Left ventricle myocardium inferior (tissue), 1 donor: ENCODE measurements around the gene RPS6KB2. TPM values are rescaled to one million over a fixed set of nuclear protein-coding genes. Genes with fewer than 3 reads are reported as not detected.
"Not testable (repeated sequence)": the region's sequence is repeated elsewhere in the genome, so short reads cannot be mapped to it uniquely, and the experiment has no call there.

Source experiments
- DNase-seq: peaks from one replicate; pipeline ENCODE4 v3.0.0-alpha.2; 2020
- H3K27ac ChIP-seq: fragments of 200-600 bp; replicated peaks from 2 replicates; pipeline ENCODE4 v1.8.0; 2021
- H3K27me3 ChIP-seq: fragments of 200-600 bp; 2 replicates; pipeline ENCODE4 v1.8.0; 2021; ENCODE audit warnings: low read depth
- H3K36me3 ChIP-seq: fragments of 200-600 bp; 2 replicates; pipeline ENCODE4 v1.8.0; 2021
- H3K4me1 ChIP-seq: fragments of 200-600 bp; 2 replicates; pipeline ENCODE4 v1.8.0; 2021
- H3K4me3 ChIP-seq: fragments of 200-600 bp; 2 replicates; pipeline ENCODE4 v1.8.0; 2021; ENCODE audit warnings: mild to moderate bottlenecking, moderate library complexity
- H3K9me3 ChIP-seq: fragments of 200-600 bp; replicated peaks from 2 replicates; pipeline ENCODE4 v1.8.0; 2021
- intact Hi-C: fragments of 100-400 bp; cut with micrococcal nuclease; formaldehyde crosslinking; loops from one replicate; pipeline ENCODE4 v1.11.0; 2022
- total RNA-seq: library from RNA; stranded (reverse); fragmentation: NEBNext Ultra II Directional; extraction: Animal tissue kit (Norgen Biotek cat#: 25700); gene quantifications from one replicate; pipeline ENCODE4 v1.2.1, GENCODE V29; 2021
- TF ChIP-seq, protein P1 (sequence below): fragments of 200-600 bp; IDR thresholded peaks from 2 replicates; pipeline ENCODE4 v1.8.0; 2021; ENCODE audit warnings: antibody characterized with exemption, mild to moderate bottlenecking, borderline replicate concordance
- donor health status: DM: no; HTN: yes; CAD: no; lungs with severe emphysema.

RPS6KB2 gene
- total RNA-seq, 1 donor from 2014 or later = 21.3 TPM

- no peaks in the 10 kb centered on the region for H3K9me3 ChIP-seq
- intact Hi-C loops = no loop called here
These were observed 40.6 kb downstream of the RPS6KB2 start, which contains the start of gene TMEM134 for GRCh38 chr11:67468759-67469507. Gene TMEM134 (minus strand): TSS chr11:67469251. CDS start chr11:67469192, 59 bp downstream.

DNA sequence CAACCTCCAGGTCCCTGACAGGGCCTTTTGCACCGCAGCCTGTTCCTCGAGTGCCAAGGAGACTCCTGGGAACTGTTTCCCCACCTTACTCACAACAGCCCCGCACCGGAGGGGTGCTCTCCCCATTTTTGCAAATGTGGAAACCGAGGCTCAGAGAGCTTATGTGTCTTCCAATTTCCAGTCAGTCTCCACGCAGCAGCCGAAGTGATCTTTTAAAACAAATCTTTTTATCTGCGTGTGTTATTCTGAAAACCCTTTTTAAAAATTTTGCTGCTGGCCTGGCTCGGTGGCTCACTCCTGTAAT, 41.2 kb downstream of the RPS6KB2 start:
- no peaks in the 10 kb centered on the region for H3K9me3 ChIP-seq
- intact Hi-C loops = no loop called here
- TF ChIP-seq, protein P1, sequence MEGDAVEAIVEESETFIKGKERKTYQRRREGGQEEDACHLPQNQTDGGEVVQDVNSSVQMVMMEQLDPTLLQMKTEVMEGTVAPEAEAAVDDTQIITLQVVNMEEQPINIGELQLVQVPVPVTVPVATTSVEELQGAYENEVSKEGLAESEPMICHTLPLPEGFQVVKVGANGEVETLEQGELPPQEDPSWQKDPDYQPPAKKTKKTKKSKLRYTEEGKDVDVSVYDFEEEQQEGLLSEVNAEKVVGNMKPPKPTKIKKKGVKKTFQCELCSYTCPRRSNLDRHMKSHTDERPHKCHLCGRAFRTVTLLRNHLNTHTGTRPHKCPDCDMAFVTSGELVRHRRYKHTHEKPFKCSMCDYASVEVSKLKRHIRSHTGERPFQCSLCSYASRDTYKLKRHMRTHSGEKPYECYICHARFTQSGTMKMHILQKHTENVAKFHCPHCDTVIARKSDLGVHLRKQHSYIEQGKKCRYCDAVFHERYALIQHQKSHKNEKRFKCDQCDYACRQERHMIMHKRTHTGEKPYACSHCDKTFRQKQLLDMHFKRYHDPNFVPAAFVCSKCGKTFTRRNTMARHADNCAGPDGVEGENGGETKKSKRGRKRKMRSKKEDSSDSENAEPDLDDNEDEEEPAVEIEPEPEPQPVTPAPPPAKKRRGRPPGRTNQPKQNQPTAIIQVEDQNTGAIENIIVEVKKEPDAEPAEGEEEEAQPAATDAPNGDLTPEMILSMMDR = no peak
- peak overlapping the region; percentile 83 for H3K4me3 ChIP-seq
- H3K27ac ChIP-seq = peak overlapping the region; percentile 95
- peaks cover 37% of the 10 kb centered on the region for H3K4me1 ChIP-seq
- no peaks in the 10 kb centered on the region for H3K27me3 ChIP-seq
- DNase-seq = no peak
- no peaks in the 10 kb centered on the region for H3K36me3 ChIP-seq

More at GRCh38 chr11:67468759-67469507, 40.6 kb downstream of the RPS6KB2 start, which contains the start of gene TMEM134:
- TF ChIP-seq, protein P1 = peak; percentile 56
- no peaks in the 10 kb centered on the region for H3K36me3 ChIP-seq
- peak; percentile 94 for DNase-seq
- peaks cover 43% of the 10 kb centered on the region for H3K4me1 ChIP-seq
- H3K27ac ChIP-seq = peak within 1 kb of the TSS; percentile 95
- no peaks in the 10 kb centered on the region for H3K27me3 ChIP-seq
- peak within 1 kb of the TSS; percentile 83 for H3K4me3 ChIP-seq

DNA sequence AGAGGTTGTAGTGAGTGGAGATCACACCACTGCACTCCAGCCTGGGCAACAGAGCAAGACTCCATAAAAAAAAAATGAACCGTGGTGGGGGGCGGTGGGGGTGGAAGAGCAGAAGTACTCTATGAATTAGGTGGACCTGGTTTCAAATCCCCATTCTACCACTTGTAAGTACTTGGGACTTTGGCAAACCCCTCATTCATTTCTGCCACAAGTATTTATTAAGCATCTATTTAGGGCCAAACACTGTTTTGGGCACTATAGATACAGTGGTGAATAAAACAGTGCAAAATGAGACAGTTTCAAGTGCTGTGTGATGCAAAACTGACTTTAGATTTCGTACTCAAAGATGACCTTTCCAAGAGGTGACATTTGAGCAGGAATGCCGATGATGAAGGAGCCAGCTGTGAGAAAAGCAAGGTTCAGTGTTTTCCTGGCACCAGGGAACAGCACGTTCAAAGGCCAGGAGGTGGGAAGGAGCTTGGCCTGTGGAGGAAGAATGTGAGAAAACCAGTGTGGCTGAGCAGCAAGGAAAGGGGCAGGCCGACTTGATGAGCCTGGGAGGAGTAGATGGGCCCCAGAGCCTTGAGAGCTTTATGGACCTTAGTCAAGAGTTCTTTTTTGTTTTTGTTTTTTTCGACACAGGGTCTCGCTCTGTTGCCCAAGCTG, 42.2 kb downstream of the RPS6KB2 start:
- Histone ChIP-seq H3K4me1 (peaks cover 29% of the 10 kb centered on the region), H3K9me3 (no peaks in the 10 kb centered on the region), H3K27ac (no peak overlapping the region), H3K27me3 (no peaks in the 10 kb centered on the region), H3K36me3 (no peaks in the 10 kb centered on the region), H3K4me3 (no peak overlapping the region)
- TF ChIP-seq, protein P1 = no peak
- intact Hi-C loops = no loop called here
- no peak for DNase-seq

- intact Hi-C loops = no loop called here
These were observed 44.6 kb downstream of the RPS6KB2 start for GRCh38 chr11:67472882-67473281.

GRCh38 chr11:67476692-67477091, 48.4 kb downstream of the RPS6KB2 start:
- H3K27me3 ChIP-seq, DNase-seq, intact Hi-C loops: not testable (repeated sequence)

More at GRCh38 chr11:67472882-67473281, 44.6 kb downstream of the RPS6KB2 start:
- TF ChIP-seq, protein P1 = no peak
- H3K9me3 ChIP-seq = no peaks in the 10 kb centered on the region
- no peaks in the 10 kb centered on the region for H3K27me3 ChIP-seq
- H3K36me3 ChIP-seq = no peaks in the 10 kb centered on the region
- peaks cover 19% of the 10 kb centered on the region for H3K4me1 ChIP-seq
- DNase-seq = no peak
- no peak overlapping the region for H3K4me3 ChIP-seq
- H3K27ac ChIP-seq = no peak overlapping the region

DNA sequence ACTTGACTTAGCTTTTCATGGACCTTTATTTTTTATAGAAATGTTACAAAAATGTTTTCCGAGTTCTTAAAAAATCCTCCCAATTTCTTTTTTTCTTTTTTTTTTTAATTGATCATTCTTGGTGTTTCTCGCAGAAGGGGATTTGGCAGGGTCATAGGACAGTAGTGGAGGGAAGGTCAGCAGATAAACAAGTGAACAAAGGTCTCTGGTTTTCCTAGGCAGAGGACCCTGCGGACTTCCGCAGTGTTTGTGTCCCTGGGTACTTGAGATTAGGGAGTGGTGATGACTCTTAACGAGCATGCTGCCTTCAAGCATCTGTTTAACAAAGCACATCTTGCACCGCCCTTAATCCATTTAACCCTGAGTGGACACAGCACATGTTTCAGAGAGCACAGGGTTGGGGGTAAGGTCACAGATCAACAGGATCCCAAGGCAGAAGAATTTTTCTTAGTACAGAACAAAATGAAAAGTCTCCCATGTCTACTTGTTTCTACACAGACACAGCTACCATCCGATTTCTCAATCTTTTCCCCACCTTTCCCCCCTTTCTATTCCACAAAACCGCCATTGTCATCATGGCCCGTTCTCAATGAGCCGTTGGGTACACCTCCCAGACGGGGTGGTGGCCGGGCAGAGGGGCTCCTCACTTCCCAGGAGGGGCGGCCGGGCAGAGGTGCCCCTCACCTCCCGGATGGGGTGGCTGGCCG, 49.2 kb downstream of the RPS6KB2 start:
- DNase-seq, intact Hi-C loops, H3K27me3 ChIP-seq: not testable (repeated sequence)

More at GRCh38 chr11:67476692-67477091, 48.4 kb downstream of the RPS6KB2 start:
- H3K9me3 ChIP-seq, H3K27ac ChIP-seq, H3K4me1 ChIP-seq, H3K36me3 ChIP-seq, H3K4me3 ChIP-seq: not testable (repeated sequence)

More for the DNA sequence above, 49.2 kb downstream of the RPS6KB2 start:
- not testable (repeated sequence) for H3K36me3 ChIP-seq, H3K4me3 ChIP-seq, H3K27ac ChIP-seq, H3K9me3 ChIP-seq, H3K4me1 ChIP-seq
